GM12801 (cell line): ENCODE data around the gene MYD88.

Experiments used
- CTCF ChIP-seq: IDR thresholded peaks from one replicate; pipeline ENCODE4 v1.5.1; 2011; ENCODE audit warnings: control low read depth; ENCODE audit not compliant: insufficient read length; ENCODE audit errors: extremely low read depth

The MYD88 gene

GRCh38 chr3:38152609-38153008, 14.1 kb downstream of the MYD88 start:
- no peak for TF ChIP-seq CTCF

GRCh38 chr3:38153221-38153620, 14.8 kb downstream of the MYD88 start:
- no peak for TF ChIP-seq CTCF

GRCh38 chr3:38154033-38154494, 15.6 kb downstream of the MYD88 start:
- TF ChIP-seq CTCF: no peak

GRCh38 chr3:38154625-38155255, 16.3 kb downstream of the MYD88 start:
- TF ChIP-seq CTCF: no peak

GRCh38 chr3:38155825-38156224, 17.4 kb downstream of the MYD88 start:
- no peak for TF ChIP-seq CTCF

GRCh38 chr3:38157117-38157516, 18.7 kb downstream of the MYD88 start:
- no peak for TF ChIP-seq CTCF

GRCh38 chr3:38157595-38157994, 19.1 kb downstream of the MYD88 start:
- no peak for TF ChIP-seq CTCF
